ENCODE results near the gene CAV2. TPM values are rescaled to one million over a fixed set of nuclear protein-coding genes. Genes with fewer than 3 reads are reported as not detected.

The CAV2 gene
- total and polyA plus RNA-seq, 2 of the 8 experiments (the other 6 are each of a cell fraction or from before 2014, with no cell fraction given) = 2.8 to 4.7 TPM

DNA sequence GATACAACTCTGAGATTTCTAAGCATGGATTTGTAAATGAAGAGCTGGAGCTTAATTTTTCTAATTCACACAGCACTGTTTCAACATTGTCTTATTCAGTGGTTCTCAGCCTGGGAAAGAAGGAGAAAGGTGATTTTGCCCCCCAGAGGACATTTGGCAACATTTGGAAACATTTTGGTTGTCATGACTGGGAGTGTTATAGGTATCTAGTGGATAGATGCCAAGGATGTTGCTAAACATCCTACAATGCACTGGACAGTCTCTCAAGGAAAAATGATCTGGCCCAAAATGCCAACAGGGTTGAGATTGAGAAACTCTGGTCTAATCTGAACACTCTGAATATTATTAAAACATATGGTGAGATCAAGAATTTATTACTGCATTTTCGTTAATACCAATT lies 3.8 kb upstream of the CAV2 start:
- H3K4me3 ChIP-seq (ENCODE audit: extremely low read depth in 1 of 4, insufficient read depth in 2 of 4, low read depth in 3 of 4, low read length in 4 of 4) = no peak overlapping the region
- H3K36me3 ChIP-seq (ENCODE audit: control insufficient read depth in 2 of 4, insufficient read depth in 4 of 4, low read length in 3 of 4) = no peaks in the 10 kb centered on the region
- H2AK5ac ChIP-seq (ENCODE audit: low read depth, low read length) = no peak overlapping the region
- H3K18ac ChIP-seq (ENCODE audit: extremely low read depth, low read length) = no peak overlapping the region
- no peak overlapping the region for H3K23ac ChIP-seq (ENCODE audit: insufficient read length)
- DNase-seq (ENCODE audit: low read depth in 1 of 2, low spot score in 2 of 2) (no peak), FAIRE-seq (no peak)
- no peaks in the 10 kb centered on the region for H3K79me1 ChIP-seq (ENCODE audit: low read depth, low read length)
- no peak overlapping the region for H3K9ac ChIP-seq (replicated peaks in 1 of 4; ENCODE audit: extremely low read depth in 1 of 4, low read depth in 3 of 4, low read length in 3 of 4)
- peaks cover 0 to 19% (median 12%) of the 10 kb centered on the region in 4 experiments; a peak in 6 of 7 replicates for H3K27me3 ChIP-seq (replicated peaks in 1 of 4; ENCODE audit: control insufficient read depth in 3 of 4, extremely low read depth in 1 of 4, insufficient read depth in 3 of 4, low read length in 3 of 4)
- ChIA-PET CTCF (ENCODE audit: partially characterized antibody) (interaction anchor here (1.1 to 3.8 kb wide), 5 partner anchors 23 to 265 kb away, joined by 3 to 13 read pairs (median 4); no protein-coding TSS in a partner anchor), POLR2A (ENCODE audit: partially characterized antibody) (no interaction called here)
- no peak overlapping the region for H2BK15ac ChIP-seq (ENCODE audit: low read length)
- TF ChIP-seq, protein P1, sequence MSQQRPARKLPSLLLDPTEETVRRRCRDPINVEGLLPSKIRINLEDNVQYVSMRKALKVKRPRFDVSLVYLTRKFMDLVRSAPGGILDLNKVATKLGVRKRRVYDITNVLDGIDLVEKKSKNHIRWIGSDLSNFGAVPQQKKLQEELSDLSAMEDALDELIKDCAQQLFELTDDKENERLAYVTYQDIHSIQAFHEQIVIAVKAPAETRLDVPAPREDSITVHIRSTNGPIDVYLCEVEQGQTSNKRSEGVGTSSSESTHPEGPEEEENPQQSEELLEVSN (IDR thresholded peaks at IDR 0.05) = no peak
- TF ChIP-seq TBP (IDR thresholded peaks at IDR 0.05; ENCODE audit: low read depth, low read length) (no peak), SP2 (IDR thresholded peaks at IDR 0.05; ENCODE audit: low read length) (no peak), RAD21 (IDR thresholded peaks at IDR 0.05 in 1 of 2, conservative IDR thresholded peaks at IDR 0.05 in 1 of 2; ENCODE audit: low read depth in 2 of 2, low read length in 2 of 2) (0 out of 4 replicates have a peak, but pooled peaks of 1 of the 2 experiments have one; percentile 13), RFX5 (IDR thresholded peaks at IDR 0.05; ENCODE audit: borderline replicate concordance, low read depth, low read length) (no peak)
- TF ChIP-seq, protein P2, sequence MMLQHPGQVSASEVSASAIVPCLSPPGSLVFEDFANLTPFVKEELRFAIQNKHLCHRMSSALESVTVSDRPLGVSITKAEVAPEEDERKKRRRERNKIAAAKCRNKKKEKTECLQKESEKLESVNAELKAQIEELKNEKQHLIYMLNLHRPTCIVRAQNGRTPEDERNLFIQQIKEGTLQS (IDR thresholded peaks at IDR 0.05; ENCODE audit: insufficient read depth, low read depth, low read length) = no peak
- 73% methylated on average over 1 of the region's 1 CpG; no CpG with 5 or more reads in 1 of the 2 experiments for WGBS, 2 experiments (ENCODE audit: extremely low coverage in 1 of 2, insufficient coverage in 1 of 2, insufficient read length in 1 of 2, insufficient replicate concordance in 2 of 2, low coverage in 1 of 2, low lambda C conversion rate in 2 of 2, missing lambda C conversion rate in 1 of 2)
- H3K79me2 ChIP-seq (ENCODE audit: control insufficient read depth in 1 of 2, insufficient read depth in 2 of 2, low read length in 2 of 2) = no peaks in the 10 kb centered on the region
- peaks cover 5% of the 10 kb centered on the region; the same call in 1 of the 2 replicates for H3K23me2 ChIP-seq (ENCODE audit: low read depth, low read length)
- no peak overlapping the region for H2BK120ac ChIP-seq (replicated peaks; ENCODE audit: low read depth, low read length)
- H3K56ac ChIP-seq (replicated peaks; ENCODE audit: insufficient read length, low read depth, low read length) = no peak overlapping the region
- H4K20me1 ChIP-seq (replicated peaks in 1 of 2; ENCODE audit: control insufficient read depth in 1 of 2, insufficient read depth in 2 of 2, low read length in 2 of 2) = peaks cover 0 to 2% of the 10 kb centered on the region in 2 experiments
- H4K8ac ChIP-seq (ENCODE audit: extremely low read depth, insufficient read depth, low read length) = no peak overlapping the region
- H3K27ac ChIP-seq (ENCODE audit: low read depth, low read length) = no peak overlapping the region
- no peak overlapping the region for H2AFZ ChIP-seq (ENCODE audit: low read length)
- H3K4me2 ChIP-seq (ENCODE audit: insufficient read depth in 1 of 2, low read depth in 2 of 2, low read length in 2 of 2) = no peak overlapping the region
- no peak overlapping the region for H4K91ac ChIP-seq (replicated peaks; ENCODE audit: insufficient read length, low read length)
- H4K5ac ChIP-seq (ENCODE audit: insufficient read length, low read depth, low read length) = no peak overlapping the region
- no peak overlapping the region for H2BK20ac ChIP-seq (ENCODE audit: low read length)
- no peaks in the 10 kb centered on the region for H3K9me3 ChIP-seq (ENCODE audit: insufficient read depth in 2 of 2, low read depth in 1 of 2, low read length in 1 of 2)
- H3K4me1 ChIP-seq (replicated peaks in 1 of 4; ENCODE audit: control insufficient read depth in 3 of 4, insufficient read depth in 4 of 4, low read length in 3 of 4) = peaks cover 1 to 3% (median 2%) of the 10 kb centered on the region in 4 experiments; a peak in 4 of 7 replicates
- no peak overlapping the region for H2BK12ac ChIP-seq (ENCODE audit: low read depth, low read length)
- H3K4ac ChIP-seq (replicated peaks; ENCODE audit: insufficient read length, low read depth, low read length) = no peak overlapping the region
- H3K14ac ChIP-seq (ENCODE audit: insufficient read length) = no peak overlapping the region
- H2BK5ac ChIP-seq (ENCODE audit: low read depth, low read length) = no peak overlapping the region
